Measurements from ENCODE around the gene ZNF276.
"Not testable (repeated sequence)": the region's sequence is repeated elsewhere in the genome, so short reads cannot be mapped to it uniquely, and the experiment has no call there.

ZNF276 gene

GRCh38 chr16:89695875-89696669, 25.3 kb upstream of the ZNF276 start:
- DNase-seq, result no peak

GRCh38 chr16:89696670-89697128, 24.6 kb upstream of the ZNF276 start:
- DNase-seq, result no peak

- DNase-seq, result no peak
Observed at GRCh38 chr16:89697161-89697615, 24.1 kb upstream of the ZNF276 start.

- no peak for DNase-seq
Observed at GRCh38 chr16:89697616-89698331, 23.6 kb upstream of the ZNF276 start.

- not testable (repeated sequence) for DNase-seq
Observed at GRCh38 chr16:89698717-89699116, 22.6 kb upstream of the ZNF276 start.

- DNase-seq, result not testable (repeated sequence)
Observed at GRCh38 chr16:89699629-89700099, 21.7 kb upstream of the ZNF276 start.

- peak; percentile 97 to 100 for DNase-seq
Observed at GRCh38 chr16:89700100-89700648, 21.2 kb upstream of the ZNF276 start.

GRCh38 chr16:89700649-89701424, 20.5 kb upstream of the ZNF276 start:
- no peak for DNase-seq

- peak; percentile 89 to 94 for DNase-seq
Observed at GRCh38 chr16:89701425-89702406, 19.6 kb upstream of the ZNF276 start, which contains the start of gene SPATA2L. TSS of gene SPATA2L (minus strand) at chr16:89701705. CDS start at chr16:89701232, 473 bp downstream.

GRCh38 chr16:89704281-89704680, 17.1 kb upstream of the ZNF276 start:
- no peak for DNase-seq

GRCh38 chr16:89705006-89705405, 16.3 kb upstream of the ZNF276 start:
- no peak for DNase-seq

- no peak for DNase-seq
Observed at GRCh38 chr16:89706518-89707260, 14.6 kb upstream of the ZNF276 start.

GRCh38 chr16:89707695-89708094, 13.6 kb upstream of the ZNF276 start:
- no peak for DNase-seq

GRCh38 chr16:89708481-89708931, 12.8 kb upstream of the ZNF276 start:
- DNase-seq, result no peak

GRCh38 chr16:89709166-89709565, 12.2 kb upstream of the ZNF276 start:
- no peak for DNase-seq

GRCh38 chr16:89709716-89710432, 11.5 kb upstream of the ZNF276 start:
- DNase-seq, result peak; percentile 66 to 88

- no peak for DNase-seq
Observed at GRCh38 chr16:89710709-89711564, 10.4 kb upstream of the ZNF276 start.

- DNase-seq, result peak in 1 of 2 donors; percentile 65
Observed at GRCh38 chr16:89711601-89712273, 9.6 kb upstream of the ZNF276 start.

Measured in inflammatory macrophage treated with lipopolysaccharide for 1 hour (primary cell).